AG10803 (cell line): Measurements from ENCODE around the gene RPL41.

Experiments
- DNase-seq: peaks from one replicate; pipeline ENCODE4 v3.0.0; 2010; ENCODE audit warnings: low read depth
- H3K4me3 ChIP-seq: 2 replicates; pipeline ENCODE4 v1.5.1; 2011; ENCODE audit warnings: mild to moderate bottlenecking, low read length, control low read depth
- TF ChIP-seq, protein P1 (sequence below): conservative IDR thresholded peaks from 2 replicates; pipeline ENCODE4 v1.5.1; 2011; ENCODE audit warnings: mild to moderate bottlenecking, low read length, control low read depth, inconsistent platforms

The RPL41 gene

DNA sequence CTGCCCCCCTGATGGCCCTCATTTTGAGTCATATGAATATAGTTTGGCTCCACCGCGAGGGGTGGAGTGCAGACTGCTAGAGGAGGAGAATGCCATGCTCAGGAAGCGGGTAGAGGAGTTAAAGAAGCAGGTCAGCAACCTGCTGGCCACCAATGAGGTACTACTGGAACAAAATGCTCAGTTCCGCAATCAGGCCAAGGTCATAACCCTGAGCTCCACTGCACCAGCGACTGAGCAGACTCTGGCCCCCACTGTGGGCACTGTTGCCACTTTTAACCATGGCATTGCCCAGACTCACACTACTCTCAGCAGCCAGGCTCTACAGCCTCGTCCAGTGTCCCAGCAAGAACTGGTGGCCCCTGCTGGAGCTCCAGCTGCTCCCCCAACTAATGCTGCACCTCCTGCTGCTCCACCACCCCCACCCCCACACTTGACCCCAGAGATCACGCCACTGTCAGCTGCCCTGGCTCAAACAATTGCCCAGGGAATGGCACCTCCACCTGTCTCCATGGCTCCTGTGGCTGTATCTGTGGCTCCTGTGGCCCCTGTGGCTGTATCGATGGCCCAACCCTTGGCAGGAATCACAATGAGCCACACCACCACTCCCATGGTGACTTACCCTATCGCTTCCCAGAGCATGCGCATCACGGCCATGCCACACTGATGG lies 4.9 kb downstream of the RPL41 start:
- DNase-seq = no peak
- no peak overlapping the region for H3K4me3 ChIP-seq
- TF ChIP-seq, protein P1, sequence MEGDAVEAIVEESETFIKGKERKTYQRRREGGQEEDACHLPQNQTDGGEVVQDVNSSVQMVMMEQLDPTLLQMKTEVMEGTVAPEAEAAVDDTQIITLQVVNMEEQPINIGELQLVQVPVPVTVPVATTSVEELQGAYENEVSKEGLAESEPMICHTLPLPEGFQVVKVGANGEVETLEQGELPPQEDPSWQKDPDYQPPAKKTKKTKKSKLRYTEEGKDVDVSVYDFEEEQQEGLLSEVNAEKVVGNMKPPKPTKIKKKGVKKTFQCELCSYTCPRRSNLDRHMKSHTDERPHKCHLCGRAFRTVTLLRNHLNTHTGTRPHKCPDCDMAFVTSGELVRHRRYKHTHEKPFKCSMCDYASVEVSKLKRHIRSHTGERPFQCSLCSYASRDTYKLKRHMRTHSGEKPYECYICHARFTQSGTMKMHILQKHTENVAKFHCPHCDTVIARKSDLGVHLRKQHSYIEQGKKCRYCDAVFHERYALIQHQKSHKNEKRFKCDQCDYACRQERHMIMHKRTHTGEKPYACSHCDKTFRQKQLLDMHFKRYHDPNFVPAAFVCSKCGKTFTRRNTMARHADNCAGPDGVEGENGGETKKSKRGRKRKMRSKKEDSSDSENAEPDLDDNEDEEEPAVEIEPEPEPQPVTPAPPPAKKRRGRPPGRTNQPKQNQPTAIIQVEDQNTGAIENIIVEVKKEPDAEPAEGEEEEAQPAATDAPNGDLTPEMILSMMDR = no peak

DNA sequence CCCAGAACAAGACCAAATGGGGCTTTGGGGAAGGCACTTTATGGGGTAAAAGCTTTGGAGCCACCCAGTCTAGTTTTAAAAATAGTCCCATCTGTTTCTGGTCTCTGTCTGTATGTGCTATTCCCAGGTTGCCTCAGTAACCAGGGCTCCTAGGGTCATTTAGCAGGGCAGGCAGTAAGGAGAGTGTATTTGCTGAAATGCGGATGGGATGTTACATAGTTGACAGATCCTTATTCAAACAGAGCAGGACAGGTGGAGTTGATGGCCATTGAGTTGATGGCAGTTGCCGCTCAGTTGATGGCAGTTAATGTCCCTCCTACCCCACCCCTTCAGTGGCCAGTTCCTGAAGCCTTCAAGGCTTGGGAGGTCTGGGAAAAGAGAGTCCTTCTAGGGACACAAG lies 6.2 kb downstream of the RPL41 start:
- H3K4me3 ChIP-seq = no peak overlapping the region
- DNase-seq = peak; percentile 21
- TF ChIP-seq, protein P1 = no peak

DNA sequence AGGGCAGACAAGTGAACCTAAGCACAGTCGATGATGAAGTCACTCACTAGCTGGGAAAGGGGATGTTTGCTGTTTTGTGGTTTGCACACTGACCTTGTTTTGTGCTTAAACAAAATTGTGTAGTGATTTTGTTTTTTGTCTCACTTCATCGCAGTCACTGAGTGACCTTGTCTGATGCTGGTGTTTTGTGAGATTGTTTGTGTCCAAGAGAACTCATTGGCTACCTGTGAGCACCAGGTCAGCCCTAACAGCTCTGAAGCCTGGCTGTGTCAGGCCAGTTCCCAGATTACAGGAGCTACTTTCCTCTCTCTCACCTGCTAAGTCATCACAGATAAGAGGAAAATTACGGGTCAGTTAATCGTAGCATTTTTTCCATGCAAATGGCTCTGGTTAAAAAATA lies 7.7 kb downstream of the RPL41 start:
- TF ChIP-seq, protein P1 = no peak
- DNase-seq = no peak
- H3K4me3 ChIP-seq = no peak overlapping the region

DNA sequence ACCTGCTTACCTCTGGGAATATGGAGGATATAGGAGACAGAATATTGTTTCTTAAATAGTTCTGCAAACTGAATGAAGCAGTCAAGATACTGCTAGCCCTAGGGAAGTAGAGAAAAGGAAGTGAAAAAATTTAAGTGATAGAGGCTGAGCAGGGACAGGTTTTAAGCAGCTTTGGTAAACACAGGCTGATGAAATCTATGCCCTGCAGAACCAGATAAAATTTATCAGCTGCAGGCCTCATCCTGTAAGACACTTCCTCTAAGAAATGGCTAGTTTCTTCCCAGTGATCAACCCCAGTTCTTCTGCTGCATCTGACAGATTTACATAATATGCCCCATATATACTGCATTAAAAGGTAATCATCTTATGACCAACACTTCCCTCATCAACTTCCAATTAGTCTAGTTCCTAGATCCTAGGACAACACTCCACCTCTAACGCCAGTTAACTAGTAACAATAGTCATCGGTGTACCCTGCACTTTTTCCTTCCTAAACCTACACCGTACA lies 10.4 kb downstream of the RPL41 start:
- H3K4me3 ChIP-seq = peak overlapping the region; percentile 59; the same call in 1 of the 2 replicates

DNA sequence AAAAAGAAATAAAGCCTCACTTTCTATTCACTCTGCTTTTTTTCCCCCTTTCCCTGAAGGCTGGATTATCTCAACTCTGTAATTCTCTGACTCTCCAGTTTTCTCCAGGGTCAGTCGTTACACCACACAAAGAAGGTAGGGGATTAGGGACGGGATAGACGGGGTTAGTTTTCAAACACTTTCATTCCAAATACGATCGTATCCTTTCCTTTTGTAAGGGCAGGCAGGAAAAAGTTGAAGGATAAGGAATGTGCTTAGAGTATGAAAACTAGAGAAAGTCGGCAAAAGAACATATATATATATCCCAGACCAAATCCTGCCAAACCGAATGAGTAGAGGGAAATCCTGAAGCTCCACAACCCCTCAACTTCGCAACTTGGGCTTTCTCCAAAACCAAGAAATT lies 11.1 kb downstream of the RPL41 start:
- DNase-seq = no peak
- TF ChIP-seq, protein P1 = no peak

More for the DNA sequence above, 10.4 kb downstream of the RPL41 start:
- TF ChIP-seq, protein P1 = no peak
- DNase-seq = no peak

DNA sequence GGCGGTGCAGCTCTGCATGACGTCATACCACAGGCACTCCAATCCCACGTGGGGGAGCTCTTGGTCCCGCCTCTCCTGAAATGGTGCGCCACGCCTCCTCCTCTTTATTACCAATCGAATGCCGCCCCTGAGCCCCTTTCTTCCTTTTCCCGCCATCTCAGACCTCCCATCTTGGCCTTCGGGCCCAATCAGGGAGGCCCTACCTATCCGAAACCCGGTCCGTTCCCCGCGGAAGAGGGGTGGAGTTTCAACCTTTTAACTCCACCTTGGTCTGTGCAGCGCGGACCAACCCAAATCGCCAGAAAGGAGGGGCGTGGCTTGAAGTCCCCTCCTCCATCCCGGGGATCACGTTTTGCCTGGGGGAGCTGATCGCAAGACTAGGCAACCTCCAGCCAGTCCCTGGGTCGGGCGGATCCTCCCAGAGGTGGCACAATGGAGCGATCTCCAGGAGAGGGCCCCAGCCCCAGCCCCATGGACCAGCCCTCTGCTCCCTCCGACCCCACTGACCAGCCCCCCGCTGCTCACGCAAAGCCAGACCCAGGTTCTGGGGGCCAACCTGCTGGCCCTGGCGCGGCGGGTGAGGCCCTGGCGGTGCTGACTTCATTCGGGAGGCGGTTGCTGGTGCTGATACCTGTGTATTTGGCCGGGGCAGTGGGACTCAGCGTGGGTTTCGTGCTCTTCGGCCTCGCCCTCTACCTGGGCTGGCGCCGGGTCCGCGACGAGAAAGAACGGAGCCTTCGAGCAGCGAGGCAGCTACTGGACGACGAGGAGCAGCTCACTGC lies 11.6 kb downstream of the RPL41 start, which contains the start of gene ESYT1:
TSS of gene ESYT1 (plus strand) at position 380 of the 782 bp plus-strand sequence. CDS start at position 433, 53 bp downstream.
- TF ChIP-seq, protein P1 = no peak
- peak within 1 kb of the TSS; percentile 92 for H3K4me3 ChIP-seq
- peak; percentile 100 for DNase-seq

More for the DNA sequence above, 11.1 kb downstream of the RPL41 start:
- H3K4me3 ChIP-seq = peak overlapping the region; percentile 59
